Measurements from ENCODE around the gene THSD4. TPM values are rescaled to one million over a fixed set of nuclear protein-coding genes. Genes with fewer than 3 reads are reported as not detected.
"Not testable (repeated sequence)": the region's sequence is repeated elsewhere in the genome, so short reads cannot be mapped to it uniquely, and the experiment has no call there.

The THSD4 gene
- total RNA-seq, 1 experiment from 2014 or later, result 1.2 TPM

DNA sequence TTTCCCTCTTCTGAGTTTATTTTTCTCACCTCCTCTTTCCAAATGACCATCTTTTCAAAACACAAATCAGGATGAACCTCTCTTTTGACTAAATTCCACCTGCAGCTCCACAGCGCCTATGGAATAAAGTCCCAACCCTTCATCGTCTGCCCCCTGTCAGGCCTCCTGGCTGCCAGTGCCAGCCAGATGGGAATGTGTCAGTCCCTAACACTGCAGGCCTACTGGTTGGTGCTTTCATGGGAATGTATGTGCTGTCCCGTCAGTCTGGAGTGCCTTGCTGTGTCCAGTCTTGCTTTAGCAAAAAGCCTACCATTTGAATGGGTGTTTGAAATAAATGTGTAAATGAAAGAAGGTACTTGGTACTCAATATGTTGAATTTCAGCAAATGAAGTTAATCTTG lies 310.1 kb downstream of the THSD4 start:
- DNase-seq (ENCODE audit: low spot score), result no peak

DNA sequence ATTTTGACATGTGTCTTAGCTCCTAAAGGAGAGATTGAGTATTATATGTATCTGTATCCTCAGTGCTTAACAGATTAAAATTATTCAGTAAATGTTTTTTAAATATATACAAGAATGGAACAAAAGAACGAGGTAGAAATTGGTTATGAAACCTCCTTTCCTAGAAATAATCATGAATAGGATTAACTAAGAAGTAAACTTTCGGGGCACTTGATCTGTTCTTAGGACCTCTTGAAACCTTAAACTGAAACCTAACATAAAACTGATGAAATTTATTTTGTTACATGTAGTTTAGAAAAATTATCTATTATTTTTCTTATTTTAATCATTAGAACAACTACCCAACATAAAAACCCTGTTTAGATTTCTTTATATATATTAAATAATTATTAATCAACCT lies 311.5 kb downstream of the THSD4 start:
- no peak for DNase-seq (ENCODE audit: low spot score)

- no peak for DNase-seq (ENCODE audit: low spot score)
Measured at GRCh38 chr15:71430782-71431181, 315.5 kb downstream of the THSD4 start.

GRCh38 chr15:71431343-71432336 lies 316.4 kb downstream of the THSD4 start:
- no peak for DNase-seq (ENCODE audit: low spot score)

- DNase-seq (ENCODE audit: low spot score), result no peak
Measured at GRCh38 chr15:71433402-71433801, 318.1 kb downstream of the THSD4 start.

GRCh38 chr15:71434774-71435173 lies 319.5 kb downstream of the THSD4 start:
- no peak for DNase-seq (ENCODE audit: low spot score)

GRCh38 chr15:71435552-71435951 lies 320.3 kb downstream of the THSD4 start:
- DNase-seq (ENCODE audit: low spot score), result no peak

DNA sequence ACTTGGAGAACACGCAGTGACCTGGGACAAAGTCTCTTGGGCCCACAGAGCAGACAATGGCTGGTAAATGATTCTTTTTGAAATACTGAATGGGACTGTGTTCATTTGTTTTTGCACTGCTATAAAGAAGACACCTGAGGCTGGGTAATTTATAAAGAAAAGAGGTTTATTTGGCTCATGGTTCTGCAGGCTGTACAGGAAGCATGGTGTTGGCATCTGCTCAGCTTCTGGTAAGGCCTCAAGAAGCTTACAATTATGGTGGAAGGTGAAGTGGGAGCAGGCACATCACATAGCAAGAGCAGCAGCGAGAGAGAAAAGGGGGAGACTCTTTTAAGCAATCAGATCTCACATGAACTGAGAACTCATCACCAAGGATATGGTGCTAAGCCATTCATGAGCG lies 321.6 kb downstream of the THSD4 start:
- DNase-seq (ENCODE audit: low spot score), result no peak

GRCh38 chr15:71437404-71437803 lies 322.1 kb downstream of the THSD4 start:
- no peak for DNase-seq (ENCODE audit: low spot score)

DNA sequence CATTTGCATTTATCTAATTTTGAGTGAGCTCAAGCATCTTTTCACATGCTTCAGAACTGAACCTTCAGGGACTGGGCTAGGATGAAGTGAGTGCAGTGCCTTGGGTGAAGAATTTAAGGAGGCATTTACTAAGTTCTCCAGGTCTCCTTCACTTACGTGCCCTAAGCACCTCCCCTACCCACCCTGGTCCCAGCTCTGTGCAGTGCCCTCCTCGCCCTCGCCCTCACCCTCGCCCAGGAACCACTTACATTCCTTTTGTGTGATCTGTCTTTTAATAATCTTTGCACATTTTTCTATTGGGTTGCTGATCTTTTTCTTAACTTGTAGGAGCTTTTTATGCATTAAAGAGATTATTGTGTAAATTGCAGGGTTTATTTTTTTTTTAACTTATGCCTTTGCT lies 322.6 kb downstream of the THSD4 start:
- no peak for DNase-seq (ENCODE audit: low spot score)

DNA sequence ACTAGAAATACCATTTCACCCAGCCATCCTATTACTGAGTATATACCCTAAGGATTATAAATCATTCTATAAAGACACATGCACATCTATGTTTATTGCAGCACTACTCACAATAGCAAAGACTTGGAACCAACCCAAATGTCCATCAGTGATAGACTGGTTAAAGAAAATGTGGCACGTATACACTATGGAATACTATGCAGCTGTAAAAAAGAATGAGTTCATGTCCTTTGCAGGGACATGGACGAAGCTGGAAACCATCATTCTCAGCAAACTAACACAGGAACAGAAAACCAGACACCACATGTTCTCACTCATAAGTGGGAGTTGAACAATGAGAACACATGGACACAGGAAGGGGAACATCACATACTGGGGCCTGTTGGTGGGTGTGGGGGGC lies 324.2 kb downstream of the THSD4 start:
- DNase-seq (ENCODE audit: low spot score), result not testable (repeated sequence)

GRCh38 chr15:71440489-71441110 lies 325.3 kb downstream of the THSD4 start:
- DNase-seq (ENCODE audit: low spot score), result peak; percentile 53

GRCh38 chr15:71443538-71443937 lies 328.3 kb downstream of the THSD4 start:
- peak; percentile 19 for DNase-seq (ENCODE audit: low spot score)

GRCh38 chr15:71444032-71444810 lies 328.9 kb downstream of the THSD4 start:
- no peak for DNase-seq (ENCODE audit: low spot score)

- no peak for DNase-seq (ENCODE audit: low spot score)
Measured at GRCh38 chr15:71444866-71445590, 329.8 kb downstream of the THSD4 start.

- DNase-seq (ENCODE audit: low spot score), result peak; percentile 61
Measured at GRCh38 chr15:71447328-71448250, 332.3 kb downstream of the THSD4 start.

GRCh38 chr15:71448688-71449114 lies 333.4 kb downstream of the THSD4 start:
- DNase-seq (ENCODE audit: low spot score), result peak; percentile 60

DNA sequence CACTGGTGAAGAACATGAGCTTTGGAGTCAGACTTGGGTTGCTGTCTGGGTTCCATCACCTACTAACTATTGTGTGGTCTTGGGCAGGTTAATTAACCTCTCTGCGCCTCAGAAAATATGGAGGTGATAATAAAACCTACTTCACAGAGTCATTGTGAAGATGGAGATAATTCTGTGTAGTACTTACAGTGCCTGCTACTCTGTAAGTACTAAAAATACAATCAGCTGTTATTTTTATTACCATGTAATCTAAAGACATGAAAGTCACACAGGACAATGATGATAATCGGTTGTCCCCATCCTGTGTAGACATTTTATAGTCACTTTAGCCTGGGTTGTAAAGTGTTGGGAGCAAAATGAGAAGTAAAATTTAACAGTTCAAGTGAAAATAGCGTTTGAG lies 334.1 kb downstream of the THSD4 start:
- DNase-seq (ENCODE audit: low spot score), result no peak

GRCh38 chr15:71449956-71450355 lies 334.7 kb downstream of the THSD4 start:
- DNase-seq (ENCODE audit: low spot score), result no peak

GRCh38 chr15:71451130-71451529 lies 335.9 kb downstream of the THSD4 start:
- no peak for DNase-seq (ENCODE audit: low spot score)

All from H4 (cell line).